Mesothelial cell of epicardium (in vitro differentiated cells): ENCODE measurements around the gene ZNF385D. TPM values are rescaled to one million over a fixed set of nuclear protein-coding genes. Genes with fewer than 3 reads are reported as not detected.

Source experiments
- DNase-seq, 2 experiments: peaks; one replicate each; pipeline ENCODE4 v3.0.0; 2021; ENCODE audit warnings: low spot score in 2 of 2; ENCODE audit not compliant: unreplicated experiment in 2 of 2
- H3K27ac Mint-ChIP-seq: 2 replicates; pipeline ENCODE4 v1.8.0; 2021; ENCODE audit warnings: mixed read lengths
- H3K27me3 Mint-ChIP-seq: 2 replicates; pipeline ENCODE4 v1.8.0; 2021; ENCODE audit warnings: low read depth, mixed read lengths
- H3K36me3 Mint-ChIP-seq: 2 replicates; pipeline ENCODE4 v1.8.0; 2021; ENCODE audit warnings: mixed read lengths
- H3K4me1 Mint-ChIP-seq: 2 replicates; pipeline ENCODE4 v1.8.0; 2021; ENCODE audit warnings: mixed read lengths
- H3K4me3 Mint-ChIP-seq: 2 replicates; pipeline ENCODE4 v1.8.0; 2021; ENCODE audit warnings: mild to moderate bottlenecking, moderate library complexity, mixed read lengths
- H3K9me3 Mint-ChIP-seq: 2 replicates; pipeline ENCODE4 v1.8.0; 2021; ENCODE audit warnings: mixed read lengths
- CTCF ChIP-seq: fragments of 200-600 bp; sonication (generic); IDR thresholded peaks from one replicate; pipeline ENCODE4 v1.5.0; 2021; ENCODE audit warnings: antibody characterized with exemption; ENCODE audit not compliant: unreplicated experiment
- total RNA-seq: library from RNA; stranded (reverse); gene quantifications from 3 replicates; pipeline ENCODE4 v1.2.1, GENCODE V29; 2021

The ZNF385D gene
- total RNA-seq, 1 donor from 2014 or later: 3.7 TPM

GRCh38 chr3:21718943-21719591, 31.9 kb downstream of the ZNF385D start:
- no peak for DNase-seq
- H3K36me3 Mint-ChIP-seq: no peaks in the 10 kb centered on the region
- no peaks in the 10 kb centered on the region for H3K27me3 Mint-ChIP-seq
- no peak overlapping the region for H3K27ac Mint-ChIP-seq
- no peak overlapping the region for H3K4me3 Mint-ChIP-seq
- H3K9me3 Mint-ChIP-seq: peaks cover 16% of the 10 kb centered on the region
- no peak for TF ChIP-seq CTCF
- no peaks in the 10 kb centered on the region for H3K4me1 Mint-ChIP-seq

- Mint-ChIP-seq H3K27ac (no peak overlapping the region), H3K27me3 (no peaks in the 10 kb centered on the region), H3K4me1 (no peaks in the 10 kb centered on the region), H3K9me3 (peaks cover 11% of the 10 kb centered on the region), H3K36me3 (no peaks in the 10 kb centered on the region), H3K4me3 (no peak overlapping the region)
- no peak for TF ChIP-seq CTCF
- DNase-seq: no peak
Measured at GRCh38 chr3:21718161-21718765, 32.7 kb downstream of the ZNF385D start.

GRCh38 chr3:21715662-21716061, 35.3 kb downstream of the ZNF385D start:
- H3K36me3 Mint-ChIP-seq: no peaks in the 10 kb centered on the region
- TF ChIP-seq CTCF: no peak
- no peaks in the 10 kb centered on the region for H3K4me1 Mint-ChIP-seq
- H3K4me3 Mint-ChIP-seq: no peak overlapping the region
- H3K27me3 Mint-ChIP-seq: no peaks in the 10 kb centered on the region
- peaks cover 9% of the 10 kb centered on the region for H3K9me3 Mint-ChIP-seq
- no peak overlapping the region for H3K27ac Mint-ChIP-seq
- no peak for DNase-seq

- Mint-ChIP-seq H3K9me3 (peaks cover 6% of the 10 kb centered on the region), H3K27ac (no peak overlapping the region), H3K4me1 (no peaks in the 10 kb centered on the region), H3K4me3 (no peak overlapping the region), H3K27me3 (peaks cover 2% of the 10 kb centered on the region), H3K36me3 (no peaks in the 10 kb centered on the region)
- DNase-seq: no peak
- no peak for TF ChIP-seq CTCF
Measured at GRCh38 chr3:21705769-21706168, 45.2 kb downstream of the ZNF385D start.

GRCh38 chr3:21704796-21705195, 46.2 kb downstream of the ZNF385D start:
- H3K36me3 Mint-ChIP-seq: no peaks in the 10 kb centered on the region
- no peak for TF ChIP-seq CTCF
- no peaks in the 10 kb centered on the region for H3K4me1 Mint-ChIP-seq
- peaks cover 6% of the 10 kb centered on the region for H3K9me3 Mint-ChIP-seq
- no peak for DNase-seq
- peaks cover 2% of the 10 kb centered on the region for H3K27me3 Mint-ChIP-seq
- H3K4me3 Mint-ChIP-seq: no peak overlapping the region
- no peak overlapping the region for H3K27ac Mint-ChIP-seq
